Gastrocnemius medialis (tissue), 4 donors: Measurements from ENCODE around the gene SEMA6D.

Experiments used
- CTCF ChIP-seq, 5 experiments: fragments of 450-650 bp in 3 of 5; fragments of 200-600 bp in 2 of 5; sonication (generic) in 2 of 5; IDR thresholded peaks in 4 of 5; conservative IDR thresholded peaks in 1 of 5; 1 replicate in 4 of 5; 2 replicates in 1 of 5; pipeline ENCODE4 v1.5.1; 2016 to 2019; ENCODE audit warnings: antibody characterized with exemption in 5 of 5, mild to moderate bottlenecking in 3 of 5, moderate library complexity in 3 of 5
- POLR2A ChIP-seq, 2 donors: fragments of 450-650 bp; IDR thresholded peaks; one replicate each; pipeline ENCODE4 v1.6.1; 2017; ENCODE audit warnings: antibody characterized with exemption in 2 of 2, mild to moderate bottlenecking in 2 of 2, moderate library complexity in 2 of 2

DNA sequence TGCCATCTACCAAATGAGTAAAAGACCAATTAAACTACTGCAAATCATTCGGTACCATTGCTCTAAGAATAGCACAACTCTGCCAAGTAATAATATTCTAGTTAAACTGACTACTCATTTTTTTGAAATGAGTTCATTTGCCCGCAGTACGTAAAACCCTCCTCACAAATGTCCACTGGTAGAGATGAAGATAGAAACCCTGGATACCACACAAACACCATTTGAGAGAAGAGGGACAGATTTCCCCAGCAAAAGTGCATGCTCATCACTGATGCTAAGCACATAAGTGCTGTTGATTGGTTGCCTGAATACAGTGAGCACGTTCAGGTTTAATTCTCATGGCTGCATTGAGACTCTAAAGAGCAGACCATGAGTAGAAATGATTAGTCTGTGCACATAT lies 34.6 kb upstream of the SEMA6D start:
- no peak for TF ChIP-seq CTCF (IDR thresholded peaks at IDR 0.05 in 4 of 5, conservative IDR thresholded peaks at IDR 0.05 in 1 of 5)
- no peak for TF ChIP-seq POLR2A (IDR thresholded peaks at IDR 0.05)
